Stimulated activated CD4-positive, alpha-beta T cell treated with anti-CD3 and anti-CD28 coated beads, Interleukin-2, amount 100 ng/mL, for 48 hours (primary cell): ENCODE measurements around the gene KLF4.

ENCODE experiments used
- DNase-seq, 2 donors: peaks; one replicate each; pipeline ENCODE4 v3.0.0-alpha.2; 2020

KLF4 gene

GRCh38 chr9:107487521-107488374 lies 1.8 kb downstream of the KLF4 start:
- no peak for DNase-seq

DNA sequence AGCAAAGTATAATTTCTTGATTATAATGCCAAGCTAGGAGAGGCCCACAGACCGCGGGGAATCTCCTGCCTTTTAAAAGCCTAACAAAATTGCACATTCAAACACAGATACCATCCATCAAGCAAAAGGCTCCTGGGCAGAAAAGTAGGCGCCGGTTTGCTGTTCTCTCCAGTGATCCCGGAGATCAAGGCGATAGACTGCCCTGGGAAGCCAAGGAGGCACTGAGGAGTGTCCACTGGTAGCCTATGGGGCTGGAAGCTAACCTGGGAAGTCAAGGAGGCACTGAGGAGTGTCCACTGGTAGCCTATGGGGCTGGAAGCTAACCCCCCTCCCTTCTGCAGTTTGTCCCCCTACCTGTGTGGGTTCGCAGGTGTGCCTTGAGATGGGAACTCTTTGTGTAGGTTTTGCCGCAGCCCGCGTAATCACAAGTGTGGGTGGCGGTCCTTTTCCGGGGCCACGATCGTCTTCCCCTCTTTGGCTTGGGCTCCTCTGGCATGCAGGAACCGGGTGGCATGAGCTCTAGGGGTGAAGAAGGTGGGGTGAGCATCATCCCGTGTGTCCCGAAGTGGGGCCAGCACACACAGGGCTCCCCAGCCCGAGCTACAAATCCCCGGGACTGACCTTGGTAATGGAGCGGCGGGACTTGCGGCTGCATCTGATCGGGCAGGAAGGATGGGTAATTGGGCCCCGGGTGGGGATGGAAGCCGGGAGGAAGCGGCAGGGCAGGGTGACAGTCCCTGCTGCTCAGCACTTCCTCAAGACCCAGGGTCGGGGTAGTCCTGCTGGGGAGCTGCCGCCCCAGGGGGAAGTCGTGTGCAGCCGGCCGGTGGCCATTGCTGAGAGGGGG lies 2.7 kb downstream of the KLF4 start:
- DNase-seq: no peak

GRCh38 chr9:107485458-107486043 lies 4.0 kb downstream of the KLF4 start:
- no peak for DNase-seq

- DNase-seq: no peak
Measured at GRCh38 chr9:107484117-107484723, 5.3 kb downstream of the KLF4 start.

DNA sequence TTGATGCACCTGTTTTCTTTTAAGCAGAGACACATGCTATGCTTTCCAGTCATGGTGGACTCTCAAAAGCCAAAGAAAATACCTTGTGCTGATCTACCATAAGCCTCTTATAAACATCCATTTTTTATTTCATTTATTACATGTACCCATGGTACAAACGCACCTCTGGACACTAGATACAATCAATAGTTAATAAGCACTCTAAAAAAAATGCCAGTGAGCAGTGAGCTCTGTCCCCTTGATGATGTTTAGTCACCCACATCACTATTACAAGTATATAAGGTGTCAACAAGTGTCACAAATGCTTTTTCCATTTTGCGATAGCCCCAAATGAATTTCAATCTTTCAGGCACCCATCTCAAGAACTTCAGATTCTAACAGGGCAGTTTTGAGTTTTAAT lies 5.9 kb downstream of the KLF4 start:
- DNase-seq: no peak

GRCh38 chr9:107481035-107481434 lies 8.5 kb downstream of the KLF4 start:
- no peak for DNase-seq

DNA sequence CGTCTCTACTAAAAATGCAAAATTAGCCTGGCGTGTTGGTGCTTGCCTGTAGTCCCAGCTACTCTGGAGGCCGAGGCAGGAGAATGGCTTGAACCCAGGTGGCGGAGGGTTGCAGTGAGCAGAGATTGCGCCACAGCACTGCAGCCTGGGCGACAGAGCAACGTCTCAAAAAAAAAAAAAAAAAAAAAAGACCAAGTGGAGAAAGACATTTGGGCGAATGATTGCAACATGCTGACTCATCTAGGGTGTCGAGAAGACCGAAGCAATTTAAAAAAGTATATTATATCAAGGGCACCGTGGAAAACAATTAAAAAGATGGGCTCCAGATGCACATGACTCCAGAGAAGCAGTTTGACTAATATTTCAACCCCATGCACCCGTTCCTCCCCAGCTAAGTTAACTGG lies 9.2 kb downstream of the KLF4 start:
- DNase-seq: no peak

GRCh38 chr9:107478805-107479204 lies 10.8 kb downstream of the KLF4 start:
- DNase-seq: no peak

GRCh38 chr9:107474124-107474523 lies 15.4 kb downstream of the KLF4 start:
- DNase-seq: no peak

DNA sequence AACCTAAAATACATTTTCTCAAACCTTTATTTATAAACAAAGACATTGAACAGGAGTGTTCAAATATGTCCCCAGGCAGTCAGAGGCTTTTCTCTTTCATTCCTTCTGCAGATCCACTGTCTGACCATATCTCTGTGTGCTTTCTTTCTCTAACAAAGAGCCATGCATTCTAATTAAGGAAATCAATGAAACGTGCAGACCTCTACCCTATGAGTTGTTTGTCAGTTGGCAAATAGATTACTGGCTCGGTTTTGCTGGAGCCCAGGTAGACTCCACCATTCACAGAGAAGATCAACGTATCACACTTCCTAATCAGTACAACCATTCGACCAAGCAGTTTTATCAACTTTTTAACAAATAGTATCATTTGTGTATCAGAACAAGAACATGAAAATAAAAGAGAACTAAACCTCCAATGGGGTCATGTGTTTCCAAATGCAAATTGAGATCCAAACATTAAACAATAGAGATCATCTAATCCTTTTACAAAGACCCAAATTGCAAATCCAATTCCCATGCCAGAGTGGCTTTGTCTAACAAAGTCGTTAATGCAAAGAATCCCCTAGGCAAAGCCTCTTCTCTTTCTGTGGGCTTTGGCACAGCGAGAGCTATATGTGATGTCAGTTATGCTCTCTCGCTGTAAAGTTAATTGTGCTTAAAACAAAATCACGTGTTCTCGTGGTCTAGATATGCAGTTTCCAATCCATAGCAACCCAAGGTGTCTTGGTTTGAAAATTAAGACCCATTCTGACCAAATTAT lies 16.8 kb downstream of the KLF4 start:
- no peak for DNase-seq

GRCh38 chr9:107471552-107471951 lies 18.0 kb downstream of the KLF4 start:
- DNase-seq: no peak

GRCh38 chr9:107467416-107467815 lies 22.2 kb downstream of the KLF4 start:
- no peak for DNase-seq

DNA sequence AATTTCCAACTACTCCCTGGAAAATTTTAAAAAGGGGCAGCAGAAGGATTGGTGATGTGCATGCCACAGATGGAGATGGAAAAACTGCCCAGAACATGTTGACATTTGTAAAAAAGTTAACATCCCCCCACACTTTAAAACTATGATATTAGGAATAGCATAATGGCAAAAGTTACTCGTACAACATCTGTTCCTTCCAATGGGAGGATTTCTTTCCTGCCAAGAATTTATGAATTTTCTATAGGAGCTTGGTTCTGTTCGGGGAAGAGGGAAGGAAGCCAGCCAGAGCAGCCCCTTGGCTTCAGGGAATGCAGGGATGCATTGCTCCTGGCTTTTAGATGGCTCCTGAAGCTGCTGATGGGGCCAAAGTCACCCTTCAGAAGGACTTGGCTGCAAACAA lies 22.7 kb downstream of the KLF4 start:
- no peak for DNase-seq

GRCh38 chr9:107465467-107466451 lies 23.8 kb downstream of the KLF4 start:
- DNase-seq: peak in 1 of 2 donors; percentile 47

GRCh38 chr9:107464516-107464915 lies 25.1 kb downstream of the KLF4 start:
- DNase-seq: no peak

DNA sequence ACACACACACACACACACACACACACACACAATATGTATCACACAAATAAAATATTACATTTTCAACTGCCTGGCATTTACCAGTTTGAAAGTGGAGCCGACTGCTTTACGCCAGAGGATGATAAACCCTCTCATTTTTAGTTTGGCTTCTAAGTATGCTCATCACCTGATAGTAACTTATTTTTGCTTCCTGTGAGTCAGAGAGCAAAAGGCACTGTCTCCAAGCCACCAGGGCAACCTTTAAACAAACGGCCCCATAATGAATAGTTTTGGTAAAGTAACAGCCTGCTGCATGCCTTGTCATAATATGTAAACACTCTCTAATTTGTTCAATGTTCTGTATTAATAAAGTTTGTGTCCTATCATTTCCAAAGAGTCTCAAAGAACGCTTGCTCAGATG lies 26.9 kb downstream of the KLF4 start:
- no peak for DNase-seq

DNA sequence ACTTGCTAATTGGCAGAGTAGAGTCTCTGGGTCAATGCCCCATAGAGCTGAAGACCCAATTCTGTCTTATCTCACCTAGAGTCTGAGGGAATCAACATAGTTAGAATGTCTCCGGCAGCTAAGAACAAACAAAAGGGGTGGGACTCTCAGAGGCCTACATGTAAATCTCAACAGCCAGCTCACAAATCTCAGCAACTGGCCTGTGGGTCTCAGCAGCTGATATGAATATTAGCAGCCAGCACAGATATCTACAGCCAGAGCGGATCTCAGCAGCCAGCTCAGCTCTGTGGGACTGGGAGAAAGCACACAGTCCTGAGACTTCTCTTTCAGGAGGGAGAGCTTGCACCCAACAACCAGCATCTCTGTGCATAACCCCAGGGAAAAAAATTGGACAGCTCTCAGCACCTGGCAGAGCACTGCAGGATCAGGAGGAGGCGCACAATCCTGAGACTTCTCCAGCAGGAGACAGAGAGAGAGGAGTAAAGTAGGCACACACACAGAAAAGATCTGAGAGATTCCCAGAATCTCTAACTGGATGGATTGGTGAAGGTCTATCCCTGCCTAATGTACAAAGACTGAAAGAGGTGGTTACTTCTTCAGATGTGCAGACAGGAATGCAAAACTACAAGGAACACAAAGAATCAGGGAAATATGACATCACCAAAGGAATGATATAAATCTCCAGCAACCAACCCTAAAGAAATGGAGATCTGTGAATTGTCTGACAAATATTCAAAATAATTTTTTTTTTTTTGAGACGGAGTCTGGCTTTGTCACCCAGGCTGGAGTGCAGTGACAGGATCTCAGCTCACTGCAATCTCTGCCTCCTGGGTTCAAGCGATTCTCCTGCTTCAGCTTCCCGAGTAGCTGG lies 29.2 kb downstream of the KLF4 start:
- DNase-seq: no peak

DNA sequence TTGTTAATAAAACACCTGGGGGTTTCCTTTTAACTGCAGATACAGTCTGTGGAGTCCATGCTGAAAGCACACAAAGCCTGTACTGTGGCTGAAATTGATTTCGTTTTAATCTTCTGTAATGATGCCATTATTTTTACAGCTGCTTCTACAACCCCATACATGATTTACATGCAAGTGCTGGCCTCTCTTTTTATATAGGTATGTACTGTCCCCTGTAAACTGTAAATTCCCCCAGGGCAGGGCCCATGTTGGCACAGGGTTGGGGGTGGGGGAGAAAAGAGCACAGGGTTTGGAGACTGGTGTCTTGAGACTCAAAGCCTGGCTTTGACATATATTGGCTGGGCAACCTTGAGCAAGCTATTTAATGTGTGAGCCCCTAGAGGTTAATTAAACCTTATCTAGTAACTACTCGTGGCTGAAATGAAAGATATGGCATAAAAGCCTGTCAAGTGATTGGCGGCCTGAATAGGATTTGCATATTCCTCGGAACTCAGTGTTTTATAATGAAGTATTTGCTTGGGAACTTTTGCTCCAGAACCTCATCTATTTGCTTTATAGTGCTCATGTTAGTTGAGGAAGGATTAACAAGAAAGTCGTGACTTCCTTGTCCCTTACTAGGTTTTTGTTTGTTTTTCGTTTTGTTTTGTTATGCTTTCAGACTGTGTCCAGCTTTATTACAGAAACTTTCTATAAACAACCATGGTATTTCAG lies 34.0 kb downstream of the KLF4 start:
- no peak for DNase-seq

DNA sequence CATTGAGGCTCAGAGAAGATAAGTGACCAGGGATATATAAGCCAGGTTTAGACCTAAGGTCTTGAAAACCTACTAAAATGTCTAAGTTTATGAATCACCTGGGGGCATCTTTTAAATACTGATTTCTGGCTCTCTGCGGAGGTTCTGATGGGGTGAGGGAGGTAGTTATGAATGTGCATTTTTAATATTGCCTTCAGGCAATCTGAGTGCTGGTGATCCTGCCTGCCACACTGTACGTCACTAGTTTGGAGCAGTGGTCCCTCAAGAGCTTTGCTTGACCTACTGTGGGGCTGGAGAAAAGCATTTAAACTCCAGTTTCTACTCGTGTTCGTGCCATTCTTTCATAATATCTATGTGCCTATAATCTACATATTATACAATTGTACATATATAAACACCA lies 36.1 kb downstream of the KLF4 start:
- no peak for DNase-seq

- no peak for DNase-seq
Measured at GRCh38 chr9:107447834-107448233, 41.7 kb downstream of the KLF4 start.
